Natural killer cell (primary cell): ENCODE measurements around the gene SINHCAF. TPM values are rescaled to one million over a fixed set of nuclear protein-coding genes. Genes with fewer than 3 reads are reported as not detected.

Source experiments
- ATAC-seq, 3 donors: fragments of 150-1000 bp in 2 of 3; fragments of 200-7000 bp in 1 of 3; cut with Tn5 transposase; 1 replicate in 1 of 3; 2 replicates in 2 of 3; pipeline ENCODE4 v1.10.0; 2021; ENCODE audit warnings: mild to moderate bottlenecking in 2 of 3, moderate library complexity in 2 of 3
- DNase-seq, 2 donors: peaks; one replicate each; pipeline versions ENCODE4 v3.0.0 to v3.0.0-alpha.2; 2013 to 2021; ENCODE audit warnings: mixed read lengths in 1 of 2
- H3K27ac ChIP-seq: one replicate; pipeline ENCODE4 v1.5.1; 2013; ENCODE audit warnings: mild to moderate bottlenecking, low read length
- H3K27me3 ChIP-seq: one replicate; pipeline ENCODE4 v1.6.1; 2013; ENCODE audit warnings: low read length; ENCODE audit not compliant: control insufficient read depth, insufficient read depth
- H3K36me3 ChIP-seq: one replicate; pipeline ENCODE4 v1.6.1; 2013; ENCODE audit warnings: low read length; ENCODE audit not compliant: control insufficient read depth, insufficient read depth
- H3K4me1 ChIP-seq: one replicate; pipeline ENCODE4 v1.6.1; 2013; ENCODE audit warnings: low read length; ENCODE audit not compliant: control insufficient read depth, insufficient read depth
- H3K4me3 ChIP-seq: one replicate; pipeline ENCODE4 v1.5.1; 2013; ENCODE audit warnings: low read length
- H3K9me3 ChIP-seq: one replicate; pipeline ENCODE4 v1.6.1; 2013; ENCODE audit warnings: low read length; ENCODE audit not compliant: control insufficient read depth, insufficient read depth
- H3K27ac Mint-ChIP-seq, 2 donors: one replicate each; pipeline ENCODE4 v1.8.0; 2022; ENCODE audit warnings: mild to moderate bottlenecking in 2 of 2, mixed read lengths in 2 of 2, moderate library complexity in 1 of 2
- H3K27me3 Mint-ChIP-seq, 2 donors: one replicate each; pipeline ENCODE4 v1.8.0; 2022; ENCODE audit warnings: low read depth in 2 of 2, mixed read lengths in 2 of 2
- H3K36me3 Mint-ChIP-seq: one replicate; pipeline ENCODE4 v1.8.0; 2022; ENCODE audit warnings: mixed read lengths
- H3K4me1 Mint-ChIP-seq, 2 donors: one replicate each; pipeline ENCODE4 v1.8.0; 2022; ENCODE audit warnings: mixed read lengths in 2 of 2
- H3K4me3 Mint-ChIP-seq: one replicate; pipeline ENCODE4 v1.8.0; 2022; ENCODE audit warnings: mild to moderate bottlenecking, moderate library complexity, mixed read lengths
- H3K9me3 Mint-ChIP-seq, 2 donors: one replicate each; pipeline ENCODE4 v1.8.0; 2022; ENCODE audit warnings: mixed read lengths in 2 of 2
- CTCF ChIP-seq: fragments of 200-600 bp; IDR thresholded peaks from one replicate; pipeline ENCODE4 v1.8.0; 2022; ENCODE audit warnings: antibody characterized with exemption
- WGBS: methylation state at CpG from one replicate; pipeline ENCODE4 v1.1.7; 2013; ENCODE audit warnings: missing lambda C conversion rate; ENCODE audit not compliant: insufficient coverage; 5-methylcytosine and 5-hydroxymethylcytosine counted together
- intact Hi-C: fragments of 100-400 bp; cut with micrococcal nuclease; formaldehyde crosslinking; loops from one replicate; pipeline ENCODE4 v1.14.2; 2022
- total RNA-seq, 4 donors: library from RNA; stranded (reverse); fragments of 120-200 nt in 1 of 4; gene quantifications; one replicate each; pipeline versions ENCODE4 v1.2.3 to v1.2.4, GENCODE V29; 2013 to 2022

Gene SINHCAF
- total RNA-seq, 3 donors from 2014 or later (not counting 1 experiment from before 2014, with no cell fraction given): 40.4 to 55.0 (median 41.0) TPM

GRCh38 chr12:31321897-31322228 is 4.1 kb downstream of the SINHCAF start:
- H3K27me3 Mint-ChIP-seq: no peaks in the 10 kb centered on the region
- 80% methylated on average over 1 of the region's 1 CpG for WGBS
- DNase-seq: no peak
- peaks cover 40 to 42% of the 10 kb centered on the region in 2 donors for H3K4me1 Mint-ChIP-seq
- intact Hi-C loops: loop anchor here (10.0 kb wide), 2 partner anchors 403 to 573 kb away; partner anchors contain the start of gene AMN1
- H3K36me3 Mint-ChIP-seq: no peaks in the 10 kb centered on the region
- Histone ChIP-seq H3K4me3 (no peak overlapping the region), H3K27me3 (no peaks in the 10 kb centered on the region), H3K9me3 (no peaks in the 10 kb centered on the region), H3K36me3 (no peaks in the 10 kb centered on the region), H3K27ac (no peak overlapping the region), H3K4me1 (peaks cover 13% of the 10 kb centered on the region)
- no peaks in the 10 kb centered on the region for H3K9me3 Mint-ChIP-seq
- ATAC-seq: no peak
- peak overlapping the region in 1 of 2 donors; percentile 52 for H3K27ac Mint-ChIP-seq
- TF ChIP-seq CTCF: no peak
- peak overlapping the region; percentile 17 for H3K4me3 Mint-ChIP-seq

GRCh38 chr12:31321186-31321896 is 4.6 kb downstream of the SINHCAF start:
- no peak overlapping the region for H3K4me3 ChIP-seq
- peaks cover 13% of the 10 kb centered on the region for H3K4me1 ChIP-seq
- no peak for TF ChIP-seq CTCF
- intact Hi-C loops: loop anchor here (10.0 kb wide), 2 partner anchors 403 to 573 kb away; partner anchors contain the start of gene AMN1
- Mint-ChIP-seq H3K27me3 (no peaks in the 10 kb centered on the region), H3K27ac (peak overlapping the region in 1 of 2 donors; percentile 52), H3K4me3 (peak overlapping the region; percentile 17), H3K4me1 (peaks cover 36 to 41% of the 10 kb centered on the region in 2 donors), H3K36me3 (no peaks in the 10 kb centered on the region), H3K9me3 (no peaks in the 10 kb centered on the region)
- no peaks in the 10 kb centered on the region for H3K27me3 ChIP-seq
- 76% methylated on average over 3 of the region's 4 CpGs for WGBS
- no peak overlapping the region for H3K27ac ChIP-seq
- no peaks in the 10 kb centered on the region for H3K36me3 ChIP-seq
- no peak for DNase-seq
- ATAC-seq: no peak
- no peaks in the 10 kb centered on the region for H3K9me3 ChIP-seq

- no peaks in the 10 kb centered on the region for H3K36me3 ChIP-seq
- TF ChIP-seq CTCF: no peak
- no peak overlapping the region for H3K27ac ChIP-seq
- no peak overlapping the region for H3K4me3 Mint-ChIP-seq
- peaks cover 12% of the 10 kb centered on the region for H3K4me1 ChIP-seq
- no peak overlapping the region for H3K4me3 ChIP-seq
- no peaks in the 10 kb centered on the region for H3K36me3 Mint-ChIP-seq
- H3K4me1 Mint-ChIP-seq: peaks cover 28 to 46% of the 10 kb centered on the region in 2 donors
- peak overlapping the region; percentile 87 for H3K27ac Mint-ChIP-seq
- H3K9me3 Mint-ChIP-seq: no peaks in the 10 kb centered on the region
- no peaks in the 10 kb centered on the region for H3K9me3 ChIP-seq
- intact Hi-C loops: no loop called here
- no peak for ATAC-seq
- WGBS: 97% methylated on average over 2 of the region's 2 CpGs
- no peak for DNase-seq
- H3K27me3 ChIP-seq: no peaks in the 10 kb centered on the region
- H3K27me3 Mint-ChIP-seq: no peaks in the 10 kb centered on the region
These were observed 7.2 kb downstream of the SINHCAF start for GRCh38 chr12:31318657-31319269.
